NB4 (cell line): ENCODE data around the gene DGKG.

Experiments
- MAX ChIP-seq: IDR thresholded peaks from 2 replicates; pipeline ENCODE4 v1.6.1; 2011; ENCODE audit warnings: low read depth, low read length
- MYC ChIP-seq: IDR thresholded peaks from 2 replicates; pipeline ENCODE4 v1.6.1; 2011; ENCODE audit warnings: low read depth, low read length
- POLR2A ChIP-seq: IDR thresholded peaks from 2 replicates; pipeline ENCODE4 v1.6.1; 2011; ENCODE audit warnings: mild to moderate bottlenecking; ENCODE audit not compliant: insufficient read length; ENCODE audit errors: extremely low read depth
- TF ChIP-seq, protein P1 (sequence below): IDR thresholded peaks from one replicate; pipeline ENCODE4 v1.5.1; 2012; ENCODE audit warnings: low read depth, low read length

GRCh38 chr3:186169379-186169778, 192.7 kb downstream of the DGKG start:
- TF ChIP-seq, protein P1, sequence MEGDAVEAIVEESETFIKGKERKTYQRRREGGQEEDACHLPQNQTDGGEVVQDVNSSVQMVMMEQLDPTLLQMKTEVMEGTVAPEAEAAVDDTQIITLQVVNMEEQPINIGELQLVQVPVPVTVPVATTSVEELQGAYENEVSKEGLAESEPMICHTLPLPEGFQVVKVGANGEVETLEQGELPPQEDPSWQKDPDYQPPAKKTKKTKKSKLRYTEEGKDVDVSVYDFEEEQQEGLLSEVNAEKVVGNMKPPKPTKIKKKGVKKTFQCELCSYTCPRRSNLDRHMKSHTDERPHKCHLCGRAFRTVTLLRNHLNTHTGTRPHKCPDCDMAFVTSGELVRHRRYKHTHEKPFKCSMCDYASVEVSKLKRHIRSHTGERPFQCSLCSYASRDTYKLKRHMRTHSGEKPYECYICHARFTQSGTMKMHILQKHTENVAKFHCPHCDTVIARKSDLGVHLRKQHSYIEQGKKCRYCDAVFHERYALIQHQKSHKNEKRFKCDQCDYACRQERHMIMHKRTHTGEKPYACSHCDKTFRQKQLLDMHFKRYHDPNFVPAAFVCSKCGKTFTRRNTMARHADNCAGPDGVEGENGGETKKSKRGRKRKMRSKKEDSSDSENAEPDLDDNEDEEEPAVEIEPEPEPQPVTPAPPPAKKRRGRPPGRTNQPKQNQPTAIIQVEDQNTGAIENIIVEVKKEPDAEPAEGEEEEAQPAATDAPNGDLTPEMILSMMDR = no peak
- no peak for TF ChIP-seq POLR2A
- no peak for TF ChIP-seq MAX
- TF ChIP-seq MYC = no peak
